GM23338 (cell line): ENCODE measurements around the gene CACNA2D3. TPM values are rescaled to one million over a fixed set of nuclear protein-coding genes. Genes with fewer than 3 reads are reported as not detected.

Source experiments
- ATAC-seq: fragments of 200-7000 bp; cut with Tn5 transposase; 3 replicates; pipeline ENCODE4 v1.9.1; 2020
- DNase-seq: peaks from one replicate; pipeline ENCODE4 v3.0.0-alpha.2; 2015; ENCODE audit warnings: low spot score
- H2AFZ ChIP-seq: fragments of 200-600 bp; sonication (generic); 2 replicates; pipeline ENCODE4 v1.8.0; 2016; ENCODE audit warnings: antibody characterized with exemption, mild to moderate bottlenecking, moderate library complexity
- H3F3A ChIP-seq: fragments of 200-600 bp; sonication (generic); replicated peaks from 2 replicates; pipeline ENCODE4 v1.8.0; 2017; ENCODE audit warnings: antibody characterized with exemption, mixed run types, low read depth
- H3K27ac ChIP-seq: fragments of 200-600 bp; sonication (generic); 2 replicates; pipeline ENCODE4 v1.6.1; 2016; ENCODE audit warnings: low read depth
- H3K27me3 ChIP-seq: fragments of 200-600 bp; sonication (generic); 2 replicates; pipeline ENCODE4 v1.8.0; 2016; ENCODE audit warnings: mild to moderate bottlenecking, mixed run types, moderate library complexity; ENCODE audit not compliant: insufficient read depth
- H3K36me3 ChIP-seq: fragments of 200-600 bp; sonication (generic); 2 replicates; pipeline ENCODE4 v1.8.0; 2016; ENCODE audit warnings: mild to moderate bottlenecking; ENCODE audit not compliant: insufficient read depth
- H3K4me1 ChIP-seq: fragments of 200-600 bp; sonication (generic); 2 replicates; pipeline ENCODE4 v1.8.0; 2016; ENCODE audit warnings: mild to moderate bottlenecking, moderate library complexity; ENCODE audit not compliant: insufficient read depth
- H3K4me2 ChIP-seq: fragments of 200-600 bp; sonication (generic); 2 replicates; pipeline ENCODE4 v1.7.1; 2017; ENCODE audit warnings: mixed run types
- H3K4me3 ChIP-seq: fragments of 200-600 bp; sonication (generic); 2 replicates; pipeline ENCODE4 v1.6.1; 2016; ENCODE audit warnings: mixed run types
- H3K79me2 ChIP-seq: fragments of 200-600 bp; sonication (generic); replicated peaks from 2 replicates; pipeline ENCODE4 v1.8.0; 2017; ENCODE audit warnings: mild to moderate bottlenecking; ENCODE audit not compliant: insufficient read depth
- H3K9me2 ChIP-seq: fragments of 200-600 bp; sonication (generic); 2 replicates; pipeline ENCODE4 v1.8.0; 2017; ENCODE audit not compliant: insufficient read depth
- H4K20me1 ChIP-seq: fragments of 200-600 bp; sonication (generic); replicated peaks from 2 replicates; pipeline ENCODE4 v1.8.0; 2017; ENCODE audit warnings: mild to moderate bottlenecking; ENCODE audit not compliant: insufficient read depth
- H3K27ac Mint-ChIP-seq: 2 replicates; pipeline ENCODE4 v1.8.0; 2020; ENCODE audit warnings: inconsistent platforms, mild to moderate bottlenecking, moderate library complexity, mixed read lengths
- H3K27me3 Mint-ChIP-seq: 3 replicates; pipeline ENCODE4 v1.8.0; 2022; ENCODE audit warnings: low read depth, mild to moderate bottlenecking, moderate library complexity, mixed read lengths, inconsistent platforms; ENCODE audit not compliant: insufficient read depth, poor library complexity
- H3K36me3 Mint-ChIP-seq: 3 replicates; pipeline ENCODE4 v1.8.0; 2021; ENCODE audit warnings: low read depth, mild to moderate bottlenecking, inconsistent platforms, moderate library complexity, mixed read lengths
- H3K4me1 Mint-ChIP-seq: 3 replicates; pipeline ENCODE4 v1.8.0; 2020; ENCODE audit warnings: mild to moderate bottlenecking, inconsistent platforms, mixed read lengths
- H3K4me3 Mint-ChIP-seq: 3 replicates; pipeline ENCODE4 v1.8.0; 2021; ENCODE audit warnings: moderate library complexity, mild to moderate bottlenecking, inconsistent platforms, mixed read lengths
- H3K9me3 Mint-ChIP-seq: 3 replicates; pipeline ENCODE4 v1.8.0; 2020; ENCODE audit warnings: moderate library complexity, mild to moderate bottlenecking, inconsistent platforms, mixed read lengths
- EZH2phosphoT487 ChIP-seq: fragments of 200-600 bp; sonication (generic); IDR thresholded peaks from one replicate; pipeline ENCODE4 v1.8.1; 2018; ENCODE audit warnings: antibody characterized with exemption; ENCODE audit not compliant: unreplicated experiment
- JUNB ChIP-seq: IDR thresholded peaks from one replicate; pipeline ENCODE4 v1.6.1; 2016; ENCODE audit warnings: antibody characterized with exemption; ENCODE audit not compliant: unreplicated experiment
- NANOG ChIP-seq: IDR thresholded peaks from 2 replicates; pipeline ENCODE4 v1.6.1; 2016; ENCODE audit warnings: antibody characterized with exemption, borderline replicate concordance
- POLR2AphosphoS5 ChIP-seq: IDR thresholded peaks from 2 replicates; pipeline ENCODE4 v1.6.1; 2016; ENCODE audit warnings: antibody characterized with exemption, low read depth
- REST ChIP-seq: IDR thresholded peaks from one replicate; pipeline ENCODE4 v1.6.1; 2018; ENCODE audit warnings: antibody characterized with exemption; ENCODE audit not compliant: unreplicated experiment
- STAT1 ChIP-seq: IDR thresholded peaks from one replicate; pipeline ENCODE4 v1.6.1; 2016; ENCODE audit warnings: antibody characterized with exemption; ENCODE audit not compliant: unreplicated experiment
- ZNF114 ChIP-seq: fragments of 250-450 bp; sonication (Bioruptor Pico); IDR thresholded peaks from 2 replicates; pipeline ENCODE4 v1.5.0; 2020; ENCODE audit warnings: mild to moderate bottlenecking, moderate library complexity
- ZNF331 ChIP-seq: fragments of 250-450 bp; sonication (Bioruptor Pico); IDR thresholded peaks from 2 replicates; pipeline ENCODE4 v1.5.0; 2020; ENCODE audit warnings: low read depth, mild to moderate bottlenecking, moderate library complexity
- polyA plus RNA-seq: library from polyadenylated mRNA; unstranded; fragments of >200 nt; fragmentation: Nextera tagmentation; extraction: Ambion mirVana; gene quantifications from 2 replicates; pipeline ENCODE4 v1.2.1, GENCODE V29; 2016
- total RNA-seq: library from RNA; depleted of rRNA; stranded (reverse); fragments of >200 nt; shearing (Covaris generic); gene quantifications from 2 replicates; pipeline ENCODE4 v1.2.3, GENCODE V29; 2014
- TF ChIP-seq, protein P1 (sequence below), 2 experiments: fragments of 200-600 bp in 1 of 2; sonication (generic) in 1 of 2; conservative IDR thresholded peaks; 2 replicates each; pipeline versions ENCODE4 v1.5.1 to v1.6.1; 2016 to 2017; ENCODE audit warnings: antibody characterized with exemption in 2 of 2, low read depth in 2 of 2, mild to moderate bottlenecking in 2 of 2, moderate library complexity in 1 of 2

The CACNA2D3 gene
- total and polyA plus RNA-seq, 2 experiments from 2014 or later = 2.2 to 2.3 TPM

DNA sequence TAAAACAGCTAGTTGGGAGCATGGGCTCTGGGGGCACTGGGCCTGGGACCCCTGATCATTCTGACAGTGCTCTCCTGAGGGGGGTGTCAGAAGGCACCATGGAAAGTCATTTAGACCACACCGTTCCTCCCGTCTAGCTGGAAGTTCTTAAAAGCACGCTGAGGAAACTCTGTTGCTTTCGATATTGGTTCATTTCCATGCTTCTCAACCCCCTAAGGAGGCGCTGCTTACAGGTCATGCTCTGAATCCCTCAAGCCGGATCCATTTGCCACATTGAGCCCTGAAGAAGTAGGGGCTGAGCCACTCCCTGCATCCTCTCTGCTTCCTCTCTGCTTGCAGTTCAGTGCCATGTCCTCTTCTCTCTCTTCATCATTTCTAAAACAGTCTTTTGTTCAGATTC, 187.2 kb downstream of the CACNA2D3 start:
- Mint-ChIP-seq H3K4me1 (peaks cover 6% of the 10 kb centered on the region), H3K36me3 (no peaks in the 10 kb centered on the region), H3K27ac (no peak overlapping the region), H3K4me3 (no peak overlapping the region), H3K27me3 (peaks cover 3% of the 10 kb centered on the region), H3K9me3 (no peaks in the 10 kb centered on the region)
- TF ChIP-seq STAT1 = no peak
- no peak for TF ChIP-seq NANOG
- no peak for TF ChIP-seq POLR2AphosphoS5
- TF ChIP-seq, protein P1, sequence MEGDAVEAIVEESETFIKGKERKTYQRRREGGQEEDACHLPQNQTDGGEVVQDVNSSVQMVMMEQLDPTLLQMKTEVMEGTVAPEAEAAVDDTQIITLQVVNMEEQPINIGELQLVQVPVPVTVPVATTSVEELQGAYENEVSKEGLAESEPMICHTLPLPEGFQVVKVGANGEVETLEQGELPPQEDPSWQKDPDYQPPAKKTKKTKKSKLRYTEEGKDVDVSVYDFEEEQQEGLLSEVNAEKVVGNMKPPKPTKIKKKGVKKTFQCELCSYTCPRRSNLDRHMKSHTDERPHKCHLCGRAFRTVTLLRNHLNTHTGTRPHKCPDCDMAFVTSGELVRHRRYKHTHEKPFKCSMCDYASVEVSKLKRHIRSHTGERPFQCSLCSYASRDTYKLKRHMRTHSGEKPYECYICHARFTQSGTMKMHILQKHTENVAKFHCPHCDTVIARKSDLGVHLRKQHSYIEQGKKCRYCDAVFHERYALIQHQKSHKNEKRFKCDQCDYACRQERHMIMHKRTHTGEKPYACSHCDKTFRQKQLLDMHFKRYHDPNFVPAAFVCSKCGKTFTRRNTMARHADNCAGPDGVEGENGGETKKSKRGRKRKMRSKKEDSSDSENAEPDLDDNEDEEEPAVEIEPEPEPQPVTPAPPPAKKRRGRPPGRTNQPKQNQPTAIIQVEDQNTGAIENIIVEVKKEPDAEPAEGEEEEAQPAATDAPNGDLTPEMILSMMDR (conservative IDR thresholded peaks at IDR 0.05; ENCODE audit: low read depth in 2 of 2) = 0 out of 4 replicates have a peak, but pooled peaks of 1 of the 2 experiments have one; percentile 9
- no peak for TF ChIP-seq ZNF331 (CRISPR knock-in tag)
- TF ChIP-seq REST = no peak
- no peak for TF ChIP-seq ZNF114 (CRISPR knock-in tag)
- TF ChIP-seq EZH2phosphoT487 = no peak
- no peak overlapping the region for H3K27ac ChIP-seq
- H3K4me1 ChIP-seq = peaks cover 5% of the 10 kb centered on the region; the same call in 1 of the 2 replicates
- no peak overlapping the region for H2AFZ ChIP-seq
- H4K20me1 ChIP-seq = no peaks in the 10 kb centered on the region
- H3F3A ChIP-seq = no peaks in the 10 kb centered on the region
- no peaks in the 10 kb centered on the region for H3K9me2 ChIP-seq
- no peak overlapping the region for H3K4me3 ChIP-seq
- no peak overlapping the region for H3K4me2 ChIP-seq
- H3K36me3 ChIP-seq = no peaks in the 10 kb centered on the region
- H3K79me2 ChIP-seq = no peaks in the 10 kb centered on the region
- H3K27me3 ChIP-seq = no peaks in the 10 kb centered on the region
- peak; percentile 20 for DNase-seq
- peak; percentile 64 for ATAC-seq

DNA sequence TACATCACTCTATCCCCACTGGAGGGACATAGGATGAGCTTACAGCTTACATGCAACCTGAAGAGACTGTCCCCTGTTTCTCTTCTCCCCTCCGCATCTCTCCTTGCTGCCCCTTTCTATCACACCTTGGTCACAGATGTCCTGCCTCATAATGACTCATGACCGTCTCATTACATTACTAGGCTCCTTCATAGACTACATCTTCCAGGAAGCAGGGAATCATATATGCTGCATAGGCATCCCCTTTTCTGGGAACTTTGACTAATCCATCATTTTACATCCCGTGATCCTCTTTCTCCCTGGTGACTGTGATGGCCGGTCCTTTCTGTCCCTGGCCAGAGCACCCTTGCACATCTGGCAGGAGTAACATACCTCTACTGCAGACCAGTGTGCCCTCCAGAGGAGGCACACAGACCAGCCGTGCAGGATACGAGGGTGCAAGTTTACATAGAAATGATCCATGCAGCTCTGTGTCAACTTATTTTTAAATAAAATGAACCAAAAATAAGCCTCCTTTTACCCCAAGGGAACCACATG, 188.9 kb downstream of the CACNA2D3 start:
- no peak overlapping the region for H3K4me3 Mint-ChIP-seq
- H3K4me3 ChIP-seq = no peak overlapping the region
- no peaks in the 10 kb centered on the region for H3K36me3 Mint-ChIP-seq
- H3K79me2 ChIP-seq = no peaks in the 10 kb centered on the region
- no peak for TF ChIP-seq EZH2phosphoT487
- no peak for TF ChIP-seq NANOG
- no peak for TF ChIP-seq JUNB
- TF ChIP-seq ZNF114 (CRISPR knock-in tag) = no peak
- H3K4me1 ChIP-seq = peaks cover 5% of the 10 kb centered on the region; the same call in 1 of the 2 replicates
- H3K27me3 Mint-ChIP-seq = peaks cover 3% of the 10 kb centered on the region
- H3K4me2 ChIP-seq = no peak overlapping the region
- H3K36me3 ChIP-seq = no peaks in the 10 kb centered on the region
- H4K20me1 ChIP-seq = no peaks in the 10 kb centered on the region
- H3K27me3 ChIP-seq = no peaks in the 10 kb centered on the region
- H3K4me1 Mint-ChIP-seq = peaks cover 6% of the 10 kb centered on the region
- no peak overlapping the region for H3K27ac Mint-ChIP-seq
- ATAC-seq (no peak), DNase-seq (no peak)
- no peak overlapping the region for H3K27ac ChIP-seq
- H3K9me2 ChIP-seq = no peaks in the 10 kb centered on the region
- no peaks in the 10 kb centered on the region for H3F3A ChIP-seq
- no peak overlapping the region for H2AFZ ChIP-seq
- H3K9me3 Mint-ChIP-seq = peaks cover 3% of the 10 kb centered on the region; the same call in 1 of the 3 replicates
